Natural killer cell (primary cell): Measurements from ENCODE around the gene ARHGAP35. TPM values are rescaled to one million over a fixed set of nuclear protein-coding genes. Genes with fewer than 3 reads are reported as not detected.
"Not testable (repeated sequence)": the region's sequence is repeated elsewhere in the genome, so short reads cannot be mapped to it uniquely, and the experiment has no call there.

Experiments used
- ATAC-seq, 3 donors: fragments of 150-1000 bp in 2 of 3; fragments of 200-7000 bp in 1 of 3; cut with Tn5 transposase; 1 replicate in 1 of 3; 2 replicates in 2 of 3; pipeline ENCODE4 v1.10.0; 2021; ENCODE audit warnings: mild to moderate bottlenecking in 2 of 3, moderate library complexity in 2 of 3
- DNase-seq, 2 donors: peaks; one replicate each; pipeline versions ENCODE4 v3.0.0 to v3.0.0-alpha.2; 2013 to 2021; ENCODE audit warnings: mixed read lengths in 1 of 2
- H3K27ac ChIP-seq: one replicate; pipeline ENCODE4 v1.5.1; 2013; ENCODE audit warnings: mild to moderate bottlenecking, low read length
- H3K27me3 ChIP-seq: one replicate; pipeline ENCODE4 v1.6.1; 2013; ENCODE audit warnings: low read length; ENCODE audit not compliant: control insufficient read depth, insufficient read depth
- H3K36me3 ChIP-seq: one replicate; pipeline ENCODE4 v1.6.1; 2013; ENCODE audit warnings: low read length; ENCODE audit not compliant: control insufficient read depth, insufficient read depth
- H3K4me1 ChIP-seq: one replicate; pipeline ENCODE4 v1.6.1; 2013; ENCODE audit warnings: low read length; ENCODE audit not compliant: control insufficient read depth, insufficient read depth
- H3K4me3 ChIP-seq: one replicate; pipeline ENCODE4 v1.5.1; 2013; ENCODE audit warnings: low read length
- H3K9me3 ChIP-seq: one replicate; pipeline ENCODE4 v1.6.1; 2013; ENCODE audit warnings: low read length; ENCODE audit not compliant: control insufficient read depth, insufficient read depth
- H3K27ac Mint-ChIP-seq, 2 donors: one replicate each; pipeline ENCODE4 v1.8.0; 2022; ENCODE audit warnings: mild to moderate bottlenecking in 2 of 2, mixed read lengths in 2 of 2, moderate library complexity in 1 of 2
- H3K27me3 Mint-ChIP-seq, 2 donors: one replicate each; pipeline ENCODE4 v1.8.0; 2022; ENCODE audit warnings: low read depth in 2 of 2, mixed read lengths in 2 of 2
- H3K36me3 Mint-ChIP-seq: one replicate; pipeline ENCODE4 v1.8.0; 2022; ENCODE audit warnings: mixed read lengths
- H3K4me1 Mint-ChIP-seq, 2 donors: one replicate each; pipeline ENCODE4 v1.8.0; 2022; ENCODE audit warnings: mixed read lengths in 2 of 2
- H3K4me3 Mint-ChIP-seq: one replicate; pipeline ENCODE4 v1.8.0; 2022; ENCODE audit warnings: mild to moderate bottlenecking, moderate library complexity, mixed read lengths
- H3K9me3 Mint-ChIP-seq, 2 donors: one replicate each; pipeline ENCODE4 v1.8.0; 2022; ENCODE audit warnings: mixed read lengths in 2 of 2
- CTCF ChIP-seq: fragments of 200-600 bp; IDR thresholded peaks from one replicate; pipeline ENCODE4 v1.8.0; 2022; ENCODE audit warnings: antibody characterized with exemption
- WGBS: methylation state at CpG from one replicate; pipeline ENCODE4 v1.1.7; 2013; ENCODE audit warnings: missing lambda C conversion rate; ENCODE audit not compliant: insufficient coverage; 5-methylcytosine and 5-hydroxymethylcytosine counted together
- intact Hi-C: fragments of 100-400 bp; cut with micrococcal nuclease; formaldehyde crosslinking; loops from one replicate; pipeline ENCODE4 v1.14.2; 2022
- total RNA-seq, 4 donors: library from RNA; stranded (reverse); fragments of 120-200 nt in 1 of 4; gene quantifications; one replicate each; pipeline versions ENCODE4 v1.2.3 to v1.2.4, GENCODE V29; 2013 to 2022

Gene ARHGAP35
- total RNA-seq, 3 donors from 2014 or later (not counting 1 experiment from before 2014, with no cell fraction given): 40.2 to 66.2 (median 48.5) TPM

- H3K36me3 Mint-ChIP-seq: peaks cover 4% of the 10 kb centered on the region
- H3K9me3 Mint-ChIP-seq: no peaks in the 10 kb centered on the region
- peak within 1 kb of the TSS; percentile 94 for H3K4me3 Mint-ChIP-seq
- H3K27me3 Mint-ChIP-seq: no peaks in the 10 kb centered on the region
- peak within 1 kb of the TSS; percentile 84 to 95 for H3K27ac Mint-ChIP-seq
- DNase-seq: peak; percentile 83 to 96
- peaks cover 2% of the 10 kb centered on the region for H3K36me3 ChIP-seq
- H3K27me3 ChIP-seq: no peaks in the 10 kb centered on the region
- peaks cover 17 to 29% of the 10 kb centered on the region in 2 donors for H3K4me1 Mint-ChIP-seq
- H3K4me1 ChIP-seq: peaks cover 26% of the 10 kb centered on the region
- no peaks in the 10 kb centered on the region for H3K9me3 ChIP-seq
- H3K27ac ChIP-seq: peak within 1 kb of the TSS; percentile 36
- intact Hi-C loops: loop anchor here (10.0 kb wide), 1 partner anchor 424 kb away; the partner anchor contains the start of gene INAFM1
- H3K4me3 ChIP-seq: peak within 1 kb of the TSS; percentile 61
- ATAC-seq: peak; percentile 91 to 96 (median 91)
- under 1% methylated on average over 52 of the region's 53 CpGs for WGBS
- TF ChIP-seq CTCF: no peak
Measured at GRCh38 chr19:46850228-46851203, 10.3 kb upstream of the ARHGAP35 start, which contains the start of gene AP2S1. Gene AP2S1 (minus strand): TSS chr19:46850846. CDS start chr19:46850766, 80 bp downstream.

- 86% methylated on average over 1 of the region's 1 CpG for WGBS
- Mint-ChIP-seq H3K4me3 (no peak overlapping the region), H3K4me1 (peaks cover 23 to 28% of the 10 kb centered on the region in 2 donors), H3K9me3 (no peaks in the 10 kb centered on the region), H3K36me3 (no peaks in the 10 kb centered on the region), H3K27me3 (no peaks in the 10 kb centered on the region), H3K27ac (no peak overlapping the region)
- Histone ChIP-seq H3K4me3 (no peak overlapping the region), H3K9me3 (no peaks in the 10 kb centered on the region), H3K4me1 (peaks cover 32% of the 10 kb centered on the region), H3K27ac (no peak overlapping the region), H3K36me3 (no peaks in the 10 kb centered on the region), H3K27me3 (no peaks in the 10 kb centered on the region)
- DNase-seq: no peak
- intact Hi-C loops: loop anchor here (10.0 kb wide), 1 partner anchor 422 kb away; the partner anchor contains the start of gene INAFM1
- ATAC-seq: no peak
- no peak for TF ChIP-seq CTCF
Measured at GRCh38 chr19:46852830-46853229, 8.0 kb upstream of the ARHGAP35 start.

GRCh38 chr19:46854698-46855097 is 6.1 kb upstream of the ARHGAP35 start:
- H3K36me3 Mint-ChIP-seq, H3K27ac Mint-ChIP-seq, H3K4me3 Mint-ChIP-seq, DNase-seq, H3K9me3 ChIP-seq, H3K27ac ChIP-seq, H3K36me3 ChIP-seq, H3K27me3 ChIP-seq, H3K9me3 Mint-ChIP-seq, ATAC-seq, H3K4me3 ChIP-seq, H3K27me3 Mint-ChIP-seq: not testable (repeated sequence)
- intact Hi-C loops: loop anchor here (10.0 kb wide), 1 partner anchor 420 kb away; the partner anchor contains the start of gene INAFM1
- 76% methylated on average over 8 of the region's 13 CpGs for WGBS
- peaks cover 21 to 25% of the 10 kb centered on the region in 2 donors for H3K4me1 Mint-ChIP-seq
- H3K4me1 ChIP-seq: peaks cover 27% of the 10 kb centered on the region
